22Rv1 (cell line): ENCODE data around the gene FGFBP2.

Source experiments
- ZFX ChIP-seq: fragments of 450-650 bp; IDR thresholded peaks from 2 replicates; pipeline ENCODE4 v1.6.1; 2017; ENCODE audit warnings: antibody characterized with exemption, borderline replicate concordance
- TF ChIP-seq, protein P1 (sequence below): fragments of 450-650 bp; IDR thresholded peaks from 2 replicates; pipeline ENCODE4 v1.5.1; 2017; ENCODE audit warnings: mild to moderate bottlenecking

DNA sequence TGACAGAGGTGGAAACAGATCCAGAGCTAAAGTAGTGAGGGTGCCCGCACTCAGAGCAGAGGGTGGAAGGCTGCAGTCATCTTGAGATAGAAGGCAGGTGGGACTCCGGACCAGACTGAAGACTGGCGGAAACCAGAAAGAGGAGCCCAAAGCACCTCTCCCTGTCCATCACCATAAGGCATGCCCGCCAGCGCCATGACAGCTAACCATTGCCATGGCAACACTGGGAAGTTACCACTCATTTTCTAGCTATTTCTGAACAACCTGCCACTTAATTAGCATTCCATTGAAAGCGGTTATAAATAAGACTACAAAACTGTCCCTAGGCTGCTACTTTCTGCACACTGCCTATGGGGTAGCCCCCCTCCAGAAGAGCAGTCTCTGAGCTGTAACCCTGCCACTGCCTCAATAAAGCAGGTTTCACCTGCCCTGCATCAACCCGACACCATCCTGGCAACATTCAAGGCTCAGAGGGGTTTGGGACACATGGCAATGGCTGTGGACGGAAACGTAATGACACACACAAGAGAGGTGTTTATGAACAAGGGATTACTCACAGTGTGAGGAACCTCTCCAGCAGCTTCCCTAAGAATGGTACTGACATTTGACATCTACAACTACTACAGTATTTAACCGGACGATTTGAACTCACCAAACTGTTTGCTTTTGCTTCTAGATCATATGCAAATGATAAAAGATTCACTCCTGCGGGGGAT, 27.8 kb upstream of the FGFBP2 start:
- TF ChIP-seq, protein P1, sequence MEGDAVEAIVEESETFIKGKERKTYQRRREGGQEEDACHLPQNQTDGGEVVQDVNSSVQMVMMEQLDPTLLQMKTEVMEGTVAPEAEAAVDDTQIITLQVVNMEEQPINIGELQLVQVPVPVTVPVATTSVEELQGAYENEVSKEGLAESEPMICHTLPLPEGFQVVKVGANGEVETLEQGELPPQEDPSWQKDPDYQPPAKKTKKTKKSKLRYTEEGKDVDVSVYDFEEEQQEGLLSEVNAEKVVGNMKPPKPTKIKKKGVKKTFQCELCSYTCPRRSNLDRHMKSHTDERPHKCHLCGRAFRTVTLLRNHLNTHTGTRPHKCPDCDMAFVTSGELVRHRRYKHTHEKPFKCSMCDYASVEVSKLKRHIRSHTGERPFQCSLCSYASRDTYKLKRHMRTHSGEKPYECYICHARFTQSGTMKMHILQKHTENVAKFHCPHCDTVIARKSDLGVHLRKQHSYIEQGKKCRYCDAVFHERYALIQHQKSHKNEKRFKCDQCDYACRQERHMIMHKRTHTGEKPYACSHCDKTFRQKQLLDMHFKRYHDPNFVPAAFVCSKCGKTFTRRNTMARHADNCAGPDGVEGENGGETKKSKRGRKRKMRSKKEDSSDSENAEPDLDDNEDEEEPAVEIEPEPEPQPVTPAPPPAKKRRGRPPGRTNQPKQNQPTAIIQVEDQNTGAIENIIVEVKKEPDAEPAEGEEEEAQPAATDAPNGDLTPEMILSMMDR = no peak
- no peak for TF ChIP-seq ZFX
